ENCODE results near the gene TATDN3. TPM values are rescaled to one million over a fixed set of nuclear protein-coding genes. Genes with fewer than 3 reads are reported as not detected.

Gene TATDN3
- polyA plus RNA-seq, 1 donor from 2014 or later, result 72.0 TPM

DNA sequence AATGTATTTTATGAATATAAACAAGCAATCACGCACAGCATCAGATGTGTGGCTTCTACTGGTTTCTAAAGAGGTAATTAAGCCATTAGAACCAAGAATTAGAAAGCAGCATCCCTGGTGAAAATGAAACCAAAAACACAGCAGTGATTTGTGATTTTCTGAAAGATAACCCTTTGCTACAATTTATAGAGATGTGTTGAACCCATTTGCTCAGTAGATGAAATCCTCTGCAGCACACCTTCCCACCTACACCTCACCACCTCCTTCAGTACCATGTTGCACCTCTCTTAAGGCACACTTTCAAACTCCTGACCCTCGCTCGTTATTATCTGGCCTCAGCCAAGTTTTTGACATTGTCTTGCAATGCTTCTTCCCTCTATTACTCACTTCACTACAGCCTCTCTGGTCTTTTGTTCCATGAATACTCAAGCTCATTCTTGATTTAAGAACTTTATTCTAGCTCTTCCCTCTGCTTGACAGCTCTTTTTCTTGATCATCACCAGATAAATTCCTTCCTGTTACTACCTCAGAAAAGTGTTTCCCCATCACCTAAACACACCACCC lies 38.7 kb upstream of the TATDN3 start:
- H2AFZ ChIP-seq (ENCODE audit: low read depth, low read length), result no peak overlapping the region
- H3K4me2 ChIP-seq (ENCODE audit: low read length), result no peak overlapping the region
- TF ChIP-seq POLR2AphosphoS5 (IDR thresholded peaks at IDR 0.05), result no peak
- TF ChIP-seq EZH2 (IDR thresholded peaks at IDR 0.05; ENCODE audit: borderline replicate concordance, insufficient read depth, low read length, poor library complexity, severe bottlenecking), result no peak
- TF ChIP-seq, protein P1, sequence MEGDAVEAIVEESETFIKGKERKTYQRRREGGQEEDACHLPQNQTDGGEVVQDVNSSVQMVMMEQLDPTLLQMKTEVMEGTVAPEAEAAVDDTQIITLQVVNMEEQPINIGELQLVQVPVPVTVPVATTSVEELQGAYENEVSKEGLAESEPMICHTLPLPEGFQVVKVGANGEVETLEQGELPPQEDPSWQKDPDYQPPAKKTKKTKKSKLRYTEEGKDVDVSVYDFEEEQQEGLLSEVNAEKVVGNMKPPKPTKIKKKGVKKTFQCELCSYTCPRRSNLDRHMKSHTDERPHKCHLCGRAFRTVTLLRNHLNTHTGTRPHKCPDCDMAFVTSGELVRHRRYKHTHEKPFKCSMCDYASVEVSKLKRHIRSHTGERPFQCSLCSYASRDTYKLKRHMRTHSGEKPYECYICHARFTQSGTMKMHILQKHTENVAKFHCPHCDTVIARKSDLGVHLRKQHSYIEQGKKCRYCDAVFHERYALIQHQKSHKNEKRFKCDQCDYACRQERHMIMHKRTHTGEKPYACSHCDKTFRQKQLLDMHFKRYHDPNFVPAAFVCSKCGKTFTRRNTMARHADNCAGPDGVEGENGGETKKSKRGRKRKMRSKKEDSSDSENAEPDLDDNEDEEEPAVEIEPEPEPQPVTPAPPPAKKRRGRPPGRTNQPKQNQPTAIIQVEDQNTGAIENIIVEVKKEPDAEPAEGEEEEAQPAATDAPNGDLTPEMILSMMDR (IDR thresholded peaks at IDR 0.05; ENCODE audit: poor library complexity, severe bottlenecking), result no peak
- no peak for TF ChIP-seq TAF1 (IDR thresholded peaks at IDR 0.05; ENCODE audit: low read depth)
- no peak overlapping the region for H3K9ac ChIP-seq (ENCODE audit: low read length)
- H3K4me3 ChIP-seq (ENCODE audit: low read length), result no peak overlapping the region
- no peak overlapping the region for H3K27ac ChIP-seq (ENCODE audit: low read length)
- H3K79me2 ChIP-seq (replicated peaks; ENCODE audit: insufficient read depth, low read length), result peaks cover 3% of the 10 kb centered on the region
- no peaks in the 10 kb centered on the region for H3K27me3 ChIP-seq (ENCODE audit: insufficient read depth, low read depth, low read length)
- H3F3A ChIP-seq (ENCODE audit: insufficient read depth, low read length, poor library complexity, severe bottlenecking), result no peaks in the 10 kb centered on the region
- no peaks in the 10 kb centered on the region for H3K9me3 ChIP-seq (ENCODE audit: low read length)
- H3K36me3 ChIP-seq (ENCODE audit: insufficient read depth, low read length), result peaks cover 4% of the 10 kb centered on the region
- H4K20me1 ChIP-seq (ENCODE audit: insufficient read depth), result no peaks in the 10 kb centered on the region
- no peaks in the 10 kb centered on the region for H3K9me2 ChIP-seq (ENCODE audit: insufficient read depth, low read length)

GRCh38 chr1:212753749-212754148 lies 37.9 kb upstream of the TATDN3 start:
- no peak overlapping the region for H3K9ac ChIP-seq (ENCODE audit: low read length)
- no peak overlapping the region for H3K4me3 ChIP-seq (ENCODE audit: low read length)
- H3K9me2 ChIP-seq (ENCODE audit: insufficient read depth, low read length), result no peaks in the 10 kb centered on the region
- H3K27ac ChIP-seq (ENCODE audit: low read length), result no peak overlapping the region
- H4K20me1 ChIP-seq (ENCODE audit: insufficient read depth), result no peaks in the 10 kb centered on the region
- no peak overlapping the region for H2AFZ ChIP-seq (ENCODE audit: low read depth, low read length)
- no peaks in the 10 kb centered on the region for H3F3A ChIP-seq (ENCODE audit: insufficient read depth, low read length, poor library complexity, severe bottlenecking)
- no peaks in the 10 kb centered on the region for H3K9me3 ChIP-seq (ENCODE audit: low read length)
- peaks cover 3% of the 10 kb centered on the region for H3K79me2 ChIP-seq (replicated peaks; ENCODE audit: insufficient read depth, low read length)
- H3K36me3 ChIP-seq (ENCODE audit: insufficient read depth, low read length), result peaks cover 1% of the 10 kb centered on the region
- TF ChIP-seq SMC3 (conservative IDR thresholded peaks at IDR 0.05; ENCODE audit: poor library complexity) (no peak), MXI1 (conservative IDR thresholded peaks at IDR 0.05; ENCODE audit: poor library complexity, severe bottlenecking) (no peak), EP300 (conservative IDR thresholded peaks at IDR 0.05; ENCODE audit: poor library complexity, severe bottlenecking) (no peak), POLR2AphosphoS5 (IDR thresholded peaks at IDR 0.05) (no peak), EZH2 (IDR thresholded peaks at IDR 0.05; ENCODE audit: borderline replicate concordance, insufficient read depth, low read length, poor library complexity, severe bottlenecking) (no peak), TAF1 (IDR thresholded peaks at IDR 0.05; ENCODE audit: low read depth) (no peak), RAD21 (conservative IDR thresholded peaks at IDR 0.05) (no peak)
- TF ChIP-seq, protein P2, sequence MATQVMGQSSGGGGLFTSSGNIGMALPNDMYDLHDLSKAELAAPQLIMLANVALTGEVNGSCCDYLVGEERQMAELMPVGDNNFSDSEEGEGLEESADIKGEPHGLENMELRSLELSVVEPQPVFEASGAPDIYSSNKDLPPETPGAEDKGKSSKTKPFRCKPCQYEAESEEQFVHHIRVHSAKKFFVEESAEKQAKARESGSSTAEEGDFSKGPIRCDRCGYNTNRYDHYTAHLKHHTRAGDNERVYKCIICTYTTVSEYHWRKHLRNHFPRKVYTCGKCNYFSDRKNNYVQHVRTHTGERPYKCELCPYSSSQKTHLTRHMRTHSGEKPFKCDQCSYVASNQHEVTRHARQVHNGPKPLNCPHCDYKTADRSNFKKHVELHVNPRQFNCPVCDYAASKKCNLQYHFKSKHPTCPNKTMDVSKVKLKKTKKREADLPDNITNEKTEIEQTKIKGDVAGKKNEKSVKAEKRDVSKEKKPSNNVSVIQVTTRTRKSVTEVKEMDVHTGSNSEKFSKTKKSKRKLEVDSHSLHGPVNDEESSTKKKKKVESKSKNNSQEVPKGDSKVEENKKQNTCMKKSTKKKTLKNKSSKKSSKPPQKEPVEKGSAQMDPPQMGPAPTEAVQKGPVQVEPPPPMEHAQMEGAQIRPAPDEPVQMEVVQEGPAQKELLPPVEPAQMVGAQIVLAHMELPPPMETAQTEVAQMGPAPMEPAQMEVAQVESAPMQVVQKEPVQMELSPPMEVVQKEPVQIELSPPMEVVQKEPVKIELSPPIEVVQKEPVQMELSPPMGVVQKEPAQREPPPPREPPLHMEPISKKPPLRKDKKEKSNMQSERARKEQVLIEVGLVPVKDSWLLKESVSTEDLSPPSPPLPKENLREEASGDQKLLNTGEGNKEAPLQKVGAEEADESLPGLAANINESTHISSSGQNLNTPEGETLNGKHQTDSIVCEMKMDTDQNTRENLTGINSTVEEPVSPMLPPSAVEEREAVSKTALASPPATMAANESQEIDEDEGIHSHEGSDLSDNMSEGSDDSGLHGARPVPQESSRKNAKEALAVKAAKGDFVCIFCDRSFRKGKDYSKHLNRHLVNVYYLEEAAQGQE (IDR thresholded peaks at IDR 0.05; ENCODE audit: borderline replicate concordance), result no peak
- TF ChIP-seq, protein P1 (IDR thresholded peaks at IDR 0.05; ENCODE audit: poor library complexity, severe bottlenecking), result no peak
- H3K4me2 ChIP-seq (ENCODE audit: low read length), result no peak overlapping the region
- no peaks in the 10 kb centered on the region for H3K27me3 ChIP-seq (ENCODE audit: insufficient read depth, low read depth, low read length)

Data from neural cell (in vitro differentiated cells).